ENCODE data around the gene GTF2H1.

GTF2H1 gene

DNA sequence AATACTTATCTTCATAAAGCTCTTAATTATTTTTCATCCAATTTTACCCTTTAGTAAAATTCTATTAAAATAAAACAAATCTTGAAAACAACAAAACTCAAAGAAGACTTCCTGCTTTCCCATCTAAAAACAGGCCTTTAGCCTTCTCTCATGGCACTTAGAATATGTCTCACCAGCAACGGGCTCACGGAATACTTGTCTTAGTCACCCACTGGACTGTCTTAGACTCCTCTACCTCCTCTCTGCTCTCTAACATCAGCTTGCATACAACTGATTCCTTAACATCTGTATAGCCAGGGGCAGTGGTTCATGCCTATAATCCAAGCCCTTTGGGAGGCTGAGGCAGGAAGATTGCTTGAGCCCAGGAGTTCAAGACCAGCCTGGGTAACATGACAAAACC is 14.1 kb upstream of the GTF2H1 start:
- Histone ChIP-seq H3K36me3 (ENCODE audit: insufficient read depth, low read depth, low read length) (peaks cover 84% of the 10 kb centered on the region), H3K4me1 (ENCODE audit: insufficient read depth, low read length) (no peaks in the 10 kb centered on the region), H3K9me3 (ENCODE audit: insufficient read depth, low read depth, low read length) (no peaks in the 10 kb centered on the region), H3K4me3 (ENCODE audit: low read length) (no peak overlapping the region), H3K9ac (ENCODE audit: low read depth, low read length) (no peak overlapping the region), H3K27me3 (ENCODE audit: insufficient read depth, low read length) (no peaks in the 10 kb centered on the region), H3K27ac (ENCODE audit: low read length) (no peak overlapping the region)

DNA sequence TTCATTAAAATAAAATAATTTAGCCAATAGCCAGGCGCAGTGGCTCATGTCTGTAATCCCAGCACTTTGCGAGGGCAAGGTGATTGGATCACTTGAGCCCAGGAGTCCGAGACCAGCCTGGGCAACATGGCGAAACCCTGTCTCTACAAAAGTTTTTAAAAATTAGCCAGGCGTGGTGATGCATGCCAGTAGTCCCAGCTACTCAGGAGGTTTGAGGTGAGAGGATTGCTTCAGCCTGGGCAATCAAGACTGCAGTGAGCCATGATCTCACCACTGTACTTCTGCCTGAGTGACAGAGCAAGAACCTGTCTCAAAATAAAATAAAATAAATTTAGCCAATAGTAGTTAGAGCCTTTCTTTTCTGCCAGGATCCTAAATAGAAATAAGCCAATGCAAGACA is 12.7 kb upstream of the GTF2H1 start:
- Histone ChIP-seq H3K27ac (ENCODE audit: low read length) (no peak overlapping the region), H3K4me3 (ENCODE audit: low read length) (no peak overlapping the region), H3K36me3 (ENCODE audit: insufficient read depth, low read depth, low read length) (peaks cover 71% of the 10 kb centered on the region), H3K9me3 (ENCODE audit: insufficient read depth, low read depth, low read length) (no peaks in the 10 kb centered on the region), H3K4me1 (ENCODE audit: insufficient read depth, low read length) (no peaks in the 10 kb centered on the region), H3K9ac (ENCODE audit: low read depth, low read length) (no peak overlapping the region), H3K27me3 (ENCODE audit: insufficient read depth, low read length) (no peaks in the 10 kb centered on the region)

DNA sequence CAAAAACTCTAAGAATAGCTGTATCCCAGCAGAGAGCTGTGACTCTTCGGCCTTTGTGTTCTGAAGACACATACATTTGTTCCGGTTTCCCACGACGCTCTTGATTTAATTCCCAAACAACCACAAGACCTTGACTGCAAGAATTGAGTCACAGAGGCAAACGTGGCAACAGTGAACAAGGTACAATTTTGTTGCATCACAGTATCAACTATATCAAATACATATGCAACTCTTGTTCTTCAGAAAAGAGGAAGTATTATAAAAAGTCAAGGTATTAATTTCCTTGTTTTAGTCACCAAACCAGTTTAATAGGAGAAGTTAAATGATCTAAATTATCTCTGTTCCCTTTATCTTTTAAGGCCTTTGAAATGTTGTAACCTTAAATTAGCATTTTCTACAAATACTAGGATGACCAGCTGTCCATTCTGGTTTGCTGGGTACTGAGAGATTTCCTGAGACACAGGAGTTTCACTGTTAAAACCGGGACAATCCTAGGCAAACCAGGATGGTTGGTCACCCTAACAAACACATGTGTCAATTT is 11.5 kb upstream of the GTF2H1 start:
- Histone ChIP-seq H3K4me1 (ENCODE audit: insufficient read depth, low read length) (no peaks in the 10 kb centered on the region), H3K27ac (ENCODE audit: low read length) (no peak overlapping the region), H3K36me3 (ENCODE audit: insufficient read depth, low read depth, low read length) (peaks cover 60% of the 10 kb centered on the region), H3K4me3 (ENCODE audit: low read length) (no peak overlapping the region), H3K27me3 (ENCODE audit: insufficient read depth, low read length) (no peaks in the 10 kb centered on the region), H3K9me3 (ENCODE audit: insufficient read depth, low read depth, low read length) (no peaks in the 10 kb centered on the region), H3K9ac (ENCODE audit: low read depth, low read length) (no peak overlapping the region)

DNA sequence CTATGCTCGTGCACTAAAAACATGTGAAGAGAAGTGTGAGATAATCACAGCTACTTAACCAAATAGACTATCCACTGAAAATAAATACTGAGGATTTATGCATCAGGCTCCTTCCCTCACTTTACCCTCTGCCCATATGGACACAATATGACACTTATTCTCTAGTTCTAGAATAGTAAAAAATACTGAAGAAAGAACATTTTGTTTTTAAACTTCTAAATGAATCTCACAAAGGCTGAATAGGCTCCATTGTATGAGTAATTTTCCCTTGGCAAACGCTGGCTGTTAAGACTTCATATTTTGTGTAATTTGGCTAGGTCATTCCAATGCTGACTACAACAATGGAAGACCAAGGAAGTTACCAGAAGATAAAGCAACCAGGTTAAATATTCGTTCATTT is 10.4 kb upstream of the GTF2H1 start:
- Histone ChIP-seq H3K4me1 (ENCODE audit: insufficient read depth, low read length) (no peaks in the 10 kb centered on the region), H3K27ac (ENCODE audit: low read length) (no peak overlapping the region), H3K36me3 (ENCODE audit: insufficient read depth, low read depth, low read length) (peaks cover 53% of the 10 kb centered on the region), H3K9me3 (ENCODE audit: insufficient read depth, low read depth, low read length) (no peaks in the 10 kb centered on the region), H3K4me3 (ENCODE audit: low read length) (no peak overlapping the region), H3K27me3 (ENCODE audit: insufficient read depth, low read length) (no peaks in the 10 kb centered on the region), H3K9ac (ENCODE audit: low read depth, low read length) (no peak overlapping the region)

DNA sequence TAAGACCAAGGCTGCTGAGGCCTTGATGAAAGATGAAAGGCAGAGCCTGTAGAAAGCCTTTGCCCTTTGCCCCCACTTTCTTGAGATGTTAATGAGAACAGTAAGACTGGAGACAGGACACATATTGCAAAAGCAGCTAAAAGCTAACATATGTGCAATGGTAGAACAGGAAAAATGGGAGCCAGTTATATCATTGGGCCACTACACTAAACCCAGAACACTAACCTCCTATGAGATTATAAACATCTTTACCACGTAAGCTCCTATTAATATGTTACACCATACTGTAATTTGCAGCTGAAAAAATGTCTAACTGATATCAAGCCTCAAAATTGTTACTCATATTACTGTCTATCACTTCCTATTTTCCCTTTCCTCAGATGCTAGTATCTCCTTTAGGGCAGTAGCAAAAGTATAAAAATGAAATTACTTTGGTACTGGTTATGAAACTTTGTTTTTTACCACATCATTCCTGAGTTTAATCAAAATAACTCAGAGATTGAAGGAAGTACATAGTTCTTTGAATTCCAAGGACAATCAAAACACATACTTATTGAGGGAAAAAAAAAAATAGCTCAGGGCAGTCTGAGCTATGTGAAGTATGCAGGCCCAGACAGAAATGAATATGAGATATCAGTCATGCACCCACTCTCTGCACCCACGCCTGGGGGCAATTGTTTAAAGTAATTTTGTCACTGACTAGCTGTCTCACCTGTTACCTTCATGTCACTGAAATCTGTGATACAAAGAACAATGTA is 9.5 kb upstream of the GTF2H1 start:
- no peak overlapping the region for H3K4me3 ChIP-seq (ENCODE audit: low read length)
- H3K27me3 ChIP-seq (ENCODE audit: insufficient read depth, low read length) = no peaks in the 10 kb centered on the region
- H3K36me3 ChIP-seq (ENCODE audit: insufficient read depth, low read depth, low read length) = peaks cover 45% of the 10 kb centered on the region
- no peaks in the 10 kb centered on the region for H3K9me3 ChIP-seq (ENCODE audit: insufficient read depth, low read depth, low read length)
- H3K27ac ChIP-seq (ENCODE audit: low read length) = no peak overlapping the region
- H3K9ac ChIP-seq (ENCODE audit: low read depth, low read length) = no peak overlapping the region
- no peaks in the 10 kb centered on the region for H3K4me1 ChIP-seq (ENCODE audit: insufficient read depth, low read length)

DNA sequence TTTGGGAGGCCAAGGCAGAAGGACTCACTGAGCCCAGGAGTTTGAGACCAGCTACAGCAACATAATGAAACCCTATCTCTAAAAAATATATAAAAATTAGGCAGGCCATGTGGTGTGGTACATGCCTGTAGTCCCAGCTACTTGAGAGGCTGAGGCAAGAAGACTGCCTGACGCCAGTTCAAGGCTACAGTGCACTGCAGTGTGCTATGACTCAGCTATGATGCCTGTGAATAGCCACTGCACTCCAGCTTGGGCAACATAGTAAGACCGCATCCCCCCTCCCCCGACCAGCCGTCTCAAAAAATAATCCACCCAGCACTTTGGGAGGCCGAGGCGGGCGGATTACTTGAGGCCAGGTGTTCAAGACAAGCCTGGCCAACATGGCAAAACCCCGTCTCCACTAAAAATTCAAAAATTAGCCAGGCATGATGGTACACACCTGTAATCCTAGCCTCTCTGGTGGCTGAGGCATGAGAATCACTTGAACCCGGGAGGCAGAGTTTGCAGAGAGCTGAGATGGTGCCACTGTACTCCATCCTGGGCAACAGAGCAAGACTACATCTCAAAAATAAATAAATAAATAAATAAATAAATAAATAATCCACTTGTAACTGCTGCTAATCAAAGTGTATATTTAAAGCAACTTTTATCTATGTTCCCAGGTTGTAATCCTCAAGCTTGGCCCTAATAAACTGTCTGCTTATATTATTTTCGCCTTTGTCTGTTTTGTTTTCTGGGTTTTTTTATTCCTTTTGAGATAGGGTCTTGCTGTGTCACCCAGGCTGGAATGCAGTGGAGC is 8.2 kb upstream of the GTF2H1 start:
- Histone ChIP-seq H3K27ac (ENCODE audit: low read length) (no peak overlapping the region), H3K27me3 (ENCODE audit: insufficient read depth, low read length) (no peaks in the 10 kb centered on the region), H3K9ac (ENCODE audit: low read depth, low read length) (no peak overlapping the region), H3K36me3 (ENCODE audit: insufficient read depth, low read depth, low read length) (peaks cover 31% of the 10 kb centered on the region), H3K4me3 (ENCODE audit: low read length) (no peak overlapping the region), H3K4me1 (ENCODE audit: insufficient read depth, low read length) (no peaks in the 10 kb centered on the region), H3K9me3 (ENCODE audit: insufficient read depth, low read depth, low read length) (no peaks in the 10 kb centered on the region)

DNA sequence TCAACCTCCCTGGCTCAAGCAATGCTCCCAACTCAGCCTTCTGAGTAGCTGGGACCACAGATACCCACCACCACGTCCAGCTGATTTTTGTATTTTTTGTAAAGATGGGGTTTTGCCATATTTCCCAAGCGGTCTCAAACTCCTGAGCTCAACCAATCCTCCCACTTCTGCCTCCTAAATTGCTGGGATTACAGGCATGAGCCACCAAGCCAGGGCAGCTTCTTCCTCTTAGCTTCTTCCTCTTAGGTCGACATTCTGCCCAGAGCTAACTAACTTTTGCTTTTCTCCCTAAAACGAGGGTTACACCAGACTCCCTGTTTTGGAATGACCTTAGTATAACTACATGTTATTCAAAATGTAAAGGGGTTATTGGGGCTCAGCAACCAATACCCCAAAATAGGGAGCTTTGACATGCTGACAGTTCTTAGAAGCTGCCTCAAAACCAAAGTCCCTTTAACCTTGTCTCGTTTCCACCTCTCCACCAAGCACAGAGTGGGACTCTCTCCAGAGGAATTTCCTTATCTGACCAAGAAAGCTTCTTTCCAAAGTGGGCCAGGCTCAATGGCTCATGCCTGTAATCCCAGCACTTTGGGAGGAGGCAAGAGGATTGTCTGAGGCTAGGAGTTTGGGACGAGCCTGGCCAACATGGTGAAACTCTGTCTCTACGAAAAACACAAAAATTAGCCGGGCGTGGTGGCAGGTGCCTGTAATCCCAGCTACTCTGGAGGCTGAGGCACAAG is 7.4 kb upstream of the GTF2H1 start:
- H3K27ac ChIP-seq (ENCODE audit: low read length) = no peak overlapping the region
- no peak overlapping the region for H3K4me3 ChIP-seq (ENCODE audit: low read length)
- H3K27me3 ChIP-seq (ENCODE audit: insufficient read depth, low read length) = no peaks in the 10 kb centered on the region
- H3K9me3 ChIP-seq (ENCODE audit: insufficient read depth, low read depth, low read length) = no peaks in the 10 kb centered on the region
- peaks cover 23% of the 10 kb centered on the region for H3K36me3 ChIP-seq (ENCODE audit: insufficient read depth, low read depth, low read length)
- H3K9ac ChIP-seq (ENCODE audit: low read depth, low read length) = no peak overlapping the region
- no peaks in the 10 kb centered on the region; the same call in 1 of the 2 replicates for H3K4me1 ChIP-seq (ENCODE audit: insufficient read depth, low read length)

DNA sequence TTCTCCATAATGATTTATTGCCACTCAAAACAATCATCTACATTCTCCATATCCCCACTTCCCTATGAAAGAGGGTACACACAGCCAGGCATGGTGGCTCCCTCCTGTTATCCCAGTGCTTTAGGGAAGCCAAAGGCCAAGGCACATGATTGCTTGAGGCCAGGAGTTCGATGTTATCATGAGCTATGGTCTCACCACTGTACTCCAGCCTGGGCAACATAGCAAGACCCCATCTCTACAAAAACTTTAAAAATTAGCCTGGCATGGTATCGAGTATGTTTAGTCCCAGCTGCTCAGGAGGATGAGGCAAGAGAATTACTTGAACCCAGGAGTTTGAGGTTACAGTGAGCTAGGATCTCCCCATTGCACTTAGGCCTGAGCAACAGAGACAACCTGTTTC is 6.5 kb upstream of the GTF2H1 start:
- H3K9ac ChIP-seq (ENCODE audit: low read depth, low read length) = no peak overlapping the region
- peaks cover 14% of the 10 kb centered on the region for H3K36me3 ChIP-seq (ENCODE audit: insufficient read depth, low read depth, low read length)
- H3K27ac ChIP-seq (ENCODE audit: low read length) = no peak overlapping the region
- H3K4me1 ChIP-seq (ENCODE audit: insufficient read depth, low read length) = peaks cover 5% of the 10 kb centered on the region
- H3K27me3 ChIP-seq (ENCODE audit: insufficient read depth, low read length) = no peaks in the 10 kb centered on the region
- H3K9me3 ChIP-seq (ENCODE audit: insufficient read depth, low read depth, low read length) = no peaks in the 10 kb centered on the region
- no peak overlapping the region for H3K4me3 ChIP-seq (ENCODE audit: low read length)

DNA sequence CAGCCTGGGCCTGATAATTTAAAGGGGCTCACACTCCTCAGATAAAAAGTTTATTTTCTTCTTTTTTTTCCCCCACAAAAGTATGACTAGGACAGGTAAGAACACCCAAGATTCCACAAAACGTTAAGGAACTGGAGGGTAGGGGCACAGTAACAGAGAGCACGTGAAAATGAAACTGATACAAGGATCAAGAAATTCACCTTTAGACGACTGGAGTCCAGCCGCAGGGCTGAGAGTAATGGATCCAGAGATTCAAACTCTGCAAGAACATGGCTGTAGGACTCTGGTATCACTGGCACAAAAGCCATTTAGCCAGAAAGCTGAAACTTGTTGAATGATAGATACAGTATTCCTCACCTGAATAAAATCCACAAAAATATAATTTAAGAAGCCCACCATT is 4.8 kb upstream of the GTF2H1 start:
- no peaks in the 10 kb centered on the region for H3K9me3 ChIP-seq (ENCODE audit: insufficient read depth, low read depth, low read length)
- no peak overlapping the region for H3K27ac ChIP-seq (ENCODE audit: low read length)

DNA sequence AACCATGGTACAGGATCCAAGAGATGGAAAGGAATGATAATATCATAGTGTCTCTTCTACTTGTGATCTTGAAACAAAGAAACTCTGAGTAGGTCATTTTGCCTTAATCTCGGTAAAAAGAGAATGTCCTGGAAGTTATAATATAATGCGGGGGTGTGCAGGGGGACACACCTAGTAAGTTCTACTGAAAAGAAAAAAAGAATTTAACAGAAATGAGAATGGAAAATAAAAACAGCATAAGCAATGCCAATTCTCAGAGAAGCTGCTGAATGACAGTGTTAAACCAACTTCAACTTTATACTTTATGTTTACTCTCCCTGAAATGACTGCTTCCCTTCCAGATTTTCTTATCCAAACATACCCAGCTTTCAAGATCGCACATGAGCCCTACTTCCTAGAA is 2.5 kb upstream of the GTF2H1 start:
- H3K4me3 ChIP-seq (ENCODE audit: low read length) = no peak overlapping the region
- H3K27me3 ChIP-seq (ENCODE audit: insufficient read depth, low read length) = no peaks in the 10 kb centered on the region
- no peak overlapping the region for H3K27ac ChIP-seq (ENCODE audit: low read length)
- peak overlapping the region; percentile 89; the same call in 1 of the 2 replicates for H3K9ac ChIP-seq (ENCODE audit: low read depth, low read length)
- H3K36me3 ChIP-seq (ENCODE audit: insufficient read depth, low read depth, low read length) = peaks cover 4% of the 10 kb centered on the region; the same call in 1 of the 2 replicates
- no peaks in the 10 kb centered on the region for H3K9me3 ChIP-seq (ENCODE audit: insufficient read depth, low read depth, low read length)
- H3K4me1 ChIP-seq (ENCODE audit: insufficient read depth, low read length) = peaks cover 5% of the 10 kb centered on the region

More for the DNA sequence above, 4.8 kb upstream of the GTF2H1 start:
- H3K9ac ChIP-seq (ENCODE audit: low read depth, low read length) = no peak overlapping the region
- H3K27me3 ChIP-seq (ENCODE audit: insufficient read depth, low read length) = no peaks in the 10 kb centered on the region
- H3K4me3 ChIP-seq (ENCODE audit: low read length) = no peak overlapping the region
- peaks cover 5% of the 10 kb centered on the region for H3K4me1 ChIP-seq (ENCODE audit: insufficient read depth, low read length)
- H3K36me3 ChIP-seq (ENCODE audit: insufficient read depth, low read depth, low read length) = peaks cover 4% of the 10 kb centered on the region; the same call in 1 of the 2 replicates

DNA sequence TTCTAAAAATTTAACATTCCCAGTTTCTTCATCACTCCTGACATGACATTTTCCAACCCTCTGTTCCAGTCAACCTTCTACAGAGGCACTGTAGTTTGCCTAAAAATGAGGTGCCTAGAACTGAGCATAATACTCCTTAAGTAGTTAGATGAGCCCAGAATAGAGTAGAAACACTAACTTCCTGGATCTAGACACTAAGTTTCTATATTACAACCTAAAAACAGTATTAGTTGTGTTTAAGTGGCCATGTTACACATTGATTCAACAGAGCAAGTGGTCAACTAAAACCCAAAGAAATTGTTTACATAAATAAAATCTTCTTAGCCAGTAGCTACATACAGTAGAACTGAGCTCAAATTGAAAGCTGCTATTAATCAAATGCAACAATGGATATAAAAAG is 1.8 kb upstream of the GTF2H1 start:
- H3K4me3 ChIP-seq (ENCODE audit: low read length) = peak overlapping the region; percentile 85
- no peak overlapping the region for H3K27ac ChIP-seq (ENCODE audit: low read length)
- H3K4me1 ChIP-seq (ENCODE audit: insufficient read depth, low read length) = peaks cover 5% of the 10 kb centered on the region

More for the DNA sequence above, 1.8 kb upstream of the GTF2H1 start:
- no peaks in the 10 kb centered on the region for H3K27me3 ChIP-seq (ENCODE audit: insufficient read depth, low read length)
- no peaks in the 10 kb centered on the region for H3K9me3 ChIP-seq (ENCODE audit: insufficient read depth, low read depth, low read length)
- H3K36me3 ChIP-seq (ENCODE audit: insufficient read depth, low read depth, low read length) = peaks cover 10% of the 10 kb centered on the region; the same call in 1 of the 2 replicates
- peak overlapping the region; percentile 89 for H3K9ac ChIP-seq (ENCODE audit: low read depth, low read length)
